SK-N-SH treated with all-trans-retinoic acid at 6 μM for 48 hours (cell line): Measurements from ENCODE around the gene KCNMA1.

ENCODE experiments used
- ATAC-seq: fragments of 200-7000 bp; cut with Tn5 transposase; 3 replicates; pipeline ENCODE4 v1.9.1; 2020; ENCODE audit warnings: mild to moderate bottlenecking, moderate library complexity
- BACH2 ChIP-seq: fragments of 250-450 bp; sonication (Bioruptor Pico); IDR thresholded peaks from 2 replicates; pipeline ENCODE4 v1.9.0; 2021; ENCODE audit warnings: mild to moderate bottlenecking, borderline replicate concordance
- CREB5 ChIP-seq: fragments of 250-450 bp; sonication (Bioruptor Pico); IDR thresholded peaks from 2 replicates; pipeline ENCODE4 v1.5.1; 2020; ENCODE audit warnings: low read depth, mild to moderate bottlenecking, moderate library complexity
- CSDC2 ChIP-seq: fragments of 250-450 bp; sonication (Bioruptor Pico); IDR thresholded peaks from 2 replicates; pipeline ENCODE4 v1.5.0; 2020; ENCODE audit warnings: mild to moderate bottlenecking, moderate library complexity
- CSRNP3 ChIP-seq: fragments of 250-450 bp; sonication (Bioruptor Pico); IDR thresholded peaks from 2 replicates; pipeline ENCODE4 v1.5.1; 2021; ENCODE audit warnings: mild to moderate bottlenecking, moderate library complexity
- ESRRG ChIP-seq: fragments of 250-450 bp; sonication (Bioruptor Pico); IDR thresholded peaks from 2 replicates; pipeline ENCODE4 v1.6.1; 2021; ENCODE audit warnings: mild to moderate bottlenecking
- ISL1 ChIP-seq: fragments of 250-450 bp; sonication (Bioruptor Pico); IDR thresholded peaks from 2 replicates; pipeline ENCODE4 v2.1.2; 2022; ENCODE audit warnings: mild to moderate bottlenecking, moderate library complexity
- RARB ChIP-seq: fragments of 250-450 bp; sonication (Bioruptor Pico); IDR thresholded peaks from 2 replicates; pipeline ENCODE4 v1.8.0; 2021; ENCODE audit warnings: mild to moderate bottlenecking, moderate library complexity
- SNAI2 ChIP-seq: fragments of 250-450 bp; sonication (Bioruptor Pico); IDR thresholded peaks from 2 replicates; pipeline ENCODE4 v1.5.0; 2020; ENCODE audit warnings: mild to moderate bottlenecking, moderate library complexity
- TOX ChIP-seq: fragments of 250-450 bp; sonication (Bioruptor Pico); IDR thresholded peaks from 2 replicates; pipeline ENCODE4 v1.8.0; 2021; ENCODE audit warnings: mild to moderate bottlenecking, moderate library complexity, borderline replicate concordance
- TSHZ2 ChIP-seq: fragments of 250-450 bp; sonication (Bioruptor Pico); IDR thresholded peaks from 2 replicates; pipeline ENCODE4 v1.5.0; 2020; ENCODE audit warnings: mild to moderate bottlenecking, moderate library complexity
- ZC3H10 ChIP-seq: fragments of 250-450 bp; sonication (Bioruptor Pico); IDR thresholded peaks from 2 replicates; pipeline ENCODE4 v1.5.1; 2021; ENCODE audit warnings: mild to moderate bottlenecking, moderate library complexity
- ZFP3 ChIP-seq: fragments of 250-450 bp; sonication (Bioruptor Pico); IDR thresholded peaks from 2 replicates; pipeline ENCODE4 v1.5.0; 2020; ENCODE audit warnings: mild to moderate bottlenecking, moderate library complexity
- ZFP30 ChIP-seq: fragments of 450-650 bp; formaldehyde crosslinking; IDR thresholded peaks from 2 replicates; pipeline ENCODE4 v1.5.0; 2022; ENCODE audit warnings: mild to moderate bottlenecking, moderate library complexity
- ZNF565 ChIP-seq: fragments of 450-650 bp; formaldehyde crosslinking; conservative IDR thresholded peaks from 2 replicates; pipeline ENCODE4 v1.5.0; 2020; ENCODE audit warnings: low read depth, mild to moderate bottlenecking, moderate library complexity
- ZNF70 ChIP-seq: fragments of 450-650 bp; formaldehyde crosslinking; IDR thresholded peaks from 2 replicates; pipeline ENCODE4 v1.5.0; 2020; ENCODE audit warnings: mild to moderate bottlenecking, moderate library complexity
- TF ChIP-seq, protein P1 (sequence below): fragments of 250-450 bp; sonication (Bioruptor Pico); IDR thresholded peaks from 2 replicates; pipeline ENCODE4 v1.8.0; 2021; ENCODE audit warnings: low read depth, mild to moderate bottlenecking, moderate library complexity, borderline replicate concordance
- TF ChIP-seq, protein P2 (sequence below): fragments of 250-450 bp; sonication (Bioruptor Pico); IDR thresholded peaks from 2 replicates; pipeline ENCODE4 v1.8.0; 2020; ENCODE audit warnings: mild to moderate bottlenecking, moderate library complexity, borderline replicate concordance

KCNMA1 gene

GRCh38 chr10:77168161-77168560 lies 469.4 kb downstream of the KCNMA1 start:
- TF ChIP-seq BACH2 (CRISPR knock-in tag) (no peak), ZFP3 (no peak), ESRRG (CRISPR knock-in tag) (no peak), ZC3H10 (CRISPR knock-in tag) (no peak), SNAI2 (no peak), ISL1 (no peak)
- TF ChIP-seq, all 23 proteins: peak for 0
- ATAC-seq = no peak

DNA sequence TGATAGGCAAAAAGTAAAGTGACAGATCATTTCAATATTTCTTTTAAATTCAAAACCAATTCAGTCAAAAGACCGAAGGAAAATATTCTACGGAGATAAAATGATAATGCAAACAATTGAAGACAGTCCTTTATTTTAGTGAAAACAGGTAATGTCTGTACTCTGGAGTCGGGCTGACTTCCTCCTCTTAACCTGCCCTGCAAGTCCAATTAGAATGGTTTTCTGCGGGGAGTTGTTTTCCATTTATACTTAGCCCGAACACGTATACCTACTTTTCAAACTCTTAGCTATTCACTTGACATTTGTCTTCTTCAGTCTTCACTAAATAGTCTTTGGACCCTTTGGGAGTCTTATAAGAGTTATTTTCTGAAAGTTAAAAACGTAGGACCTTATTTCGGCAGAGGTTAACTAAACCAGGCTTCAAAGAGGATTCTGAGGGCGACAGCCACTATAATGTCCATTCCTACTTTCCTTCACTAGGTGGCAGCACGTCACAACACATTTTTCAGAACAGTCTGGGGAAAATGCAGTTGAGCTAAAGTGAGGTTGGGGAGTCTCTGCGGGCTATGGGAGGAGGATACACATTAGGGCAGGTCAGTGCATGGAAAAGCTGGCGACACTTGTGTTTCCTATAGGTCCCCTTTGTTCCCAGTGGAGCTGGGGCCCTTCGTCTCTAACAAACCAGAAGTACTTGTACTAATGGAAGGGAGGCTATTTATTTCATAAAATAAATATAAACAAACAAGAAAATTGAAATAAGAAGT lies 472.0 kb downstream of the KCNMA1 start:
- peak; percentile 47 for ATAC-seq
- TF ChIP-seq ZFP30 = no peak
- TF ChIP-seq ZFP3 = no peak
- TF ChIP-seq CSRNP3 (CRISPR knock-in tag) = no peak
- TF ChIP-seq ZNF70 (CRISPR knock-in tag) = no peak
- TF ChIP-seq ZNF565 = no peak
- no peak for TF ChIP-seq RARB (CRISPR knock-in tag)
- TF ChIP-seq TSHZ2 (CRISPR knock-in tag) = no peak
- TF ChIP-seq ESRRG (CRISPR knock-in tag) = no peak
- TF ChIP-seq, protein P1, sequence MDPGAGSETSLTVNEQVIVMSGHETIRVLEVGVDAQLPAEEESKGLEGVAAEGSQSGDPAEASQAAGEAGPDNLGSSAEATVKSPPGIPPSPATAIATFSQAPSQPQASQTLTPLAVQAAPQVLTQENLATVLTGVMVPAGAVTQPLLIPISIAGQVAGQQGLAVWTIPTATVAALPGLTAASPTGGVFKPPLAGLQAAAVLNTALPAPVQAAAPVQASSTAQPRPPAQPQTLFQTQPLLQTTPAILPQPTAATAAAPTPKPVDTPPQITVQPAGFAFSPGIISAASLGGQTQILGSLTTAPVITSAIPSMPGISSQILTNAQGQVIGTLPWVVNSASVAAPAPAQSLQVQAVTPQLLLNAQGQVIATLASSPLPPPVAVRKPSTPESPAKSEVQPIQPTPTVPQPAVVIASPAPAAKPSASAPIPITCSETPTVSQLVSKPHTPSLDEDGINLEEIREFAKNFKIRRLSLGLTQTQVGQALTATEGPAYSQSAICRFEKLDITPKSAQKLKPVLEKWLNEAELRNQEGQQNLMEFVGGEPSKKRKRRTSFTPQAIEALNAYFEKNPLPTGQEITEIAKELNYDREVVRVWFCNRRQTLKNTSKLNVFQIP = no peak
- TF ChIP-seq, protein P2, sequence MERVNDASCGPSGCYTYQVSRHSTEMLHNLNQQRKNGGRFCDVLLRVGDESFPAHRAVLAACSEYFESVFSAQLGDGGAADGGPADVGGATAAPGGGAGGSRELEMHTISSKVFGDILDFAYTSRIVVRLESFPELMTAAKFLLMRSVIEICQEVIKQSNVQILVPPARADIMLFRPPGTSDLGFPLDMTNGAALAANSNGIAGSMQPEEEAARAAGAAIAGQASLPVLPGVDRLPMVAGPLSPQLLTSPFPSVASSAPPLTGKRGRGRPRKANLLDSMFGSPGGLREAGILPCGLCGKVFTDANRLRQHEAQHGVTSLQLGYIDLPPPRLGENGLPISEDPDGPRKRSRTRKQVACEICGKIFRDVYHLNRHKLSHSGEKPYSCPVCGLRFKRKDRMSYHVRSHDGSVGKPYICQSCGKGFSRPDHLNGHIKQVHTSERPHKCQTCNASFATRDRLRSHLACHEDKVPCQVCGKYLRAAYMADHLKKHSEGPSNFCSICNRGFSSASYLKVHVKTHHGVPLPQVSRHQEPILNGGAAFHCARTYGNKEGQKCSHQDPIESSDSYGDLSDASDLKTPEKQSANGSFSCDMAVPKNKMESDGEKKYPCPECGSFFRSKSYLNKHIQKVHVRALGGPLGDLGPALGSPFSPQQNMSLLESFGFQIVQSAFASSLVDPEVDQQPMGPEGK (CRISPR knock-in tag) = no peak
- no peak for TF ChIP-seq CREB5 (CRISPR knock-in tag)

- peak; percentile 21 for ATAC-seq
- TF ChIP-seq CSDC2 = no peak
- 0 out of 2 replicates have a peak, but pooled peaks have one; percentile 7 for TF ChIP-seq TOX (CRISPR knock-in tag)
- 0 out of 2 replicates have a peak, but pooled peaks have one; percentile 7 for TF ChIP-seq ISL1
- TF ChIP-seq ZNF565 = no peak
- TF ChIP-seq CREB5 (CRISPR knock-in tag) = no peak
- TF ChIP-seq, protein P1 = no peak
Observed at GRCh38 chr10:77164616-77165311, 472.8 kb downstream of the KCNMA1 start.
